Osteocyte (in vitro differentiated cells): ENCODE results near the gene CCR7. TPM values are rescaled to one million over a fixed set of nuclear protein-coding genes. Genes with fewer than 3 reads are reported as not detected.

Source experiments
- DNase-seq: peaks from one replicate; pipeline ENCODE4 v3.0.0; 2021; ENCODE audit warnings: mixed read lengths; ENCODE audit not compliant: unreplicated experiment; ENCODE audit errors: extremely low spot score
- H3K27ac Mint-ChIP-seq: one replicate; pipeline ENCODE4 v1.8.0; 2021; ENCODE audit warnings: mild to moderate bottlenecking, mixed read lengths; ENCODE audit not compliant: unreplicated experiment
- H3K27me3 Mint-ChIP-seq: one replicate; pipeline ENCODE4 v1.8.0; 2021; ENCODE audit warnings: mixed read lengths; ENCODE audit not compliant: unreplicated experiment
- H3K36me3 Mint-ChIP-seq: one replicate; pipeline ENCODE4 v1.8.0; 2021; ENCODE audit warnings: mixed read lengths; ENCODE audit not compliant: unreplicated experiment
- H3K4me1 Mint-ChIP-seq: one replicate; pipeline ENCODE4 v1.8.0; 2021; ENCODE audit warnings: mixed read lengths; ENCODE audit not compliant: unreplicated experiment
- H3K4me3 Mint-ChIP-seq: one replicate; pipeline ENCODE4 v1.8.0; 2021; ENCODE audit warnings: mild to moderate bottlenecking, moderate library complexity, mixed read lengths; ENCODE audit not compliant: unreplicated experiment
- H3K9me3 Mint-ChIP-seq: one replicate; pipeline ENCODE4 v1.8.0; 2021; ENCODE audit warnings: mixed read lengths; ENCODE audit not compliant: unreplicated experiment
- CTCF ChIP-seq: fragments of 200-600 bp; sonication (generic); IDR thresholded peaks from 2 replicates; pipeline ENCODE4 v1.5.0; 2021; ENCODE audit warnings: antibody characterized with exemption, mild to moderate bottlenecking, moderate library complexity
- total RNA-seq: library from RNA; stranded (reverse); gene quantifications from 2 replicates; pipeline ENCODE4 v1.2.1, GENCODE V29; 2021

The CCR7 gene
- total RNA-seq, 1 donor from 2014 or later = not detected

GRCh38 chr17:40531051-40531991 lies 34.0 kb downstream of the CCR7 start:
- Mint-ChIP-seq H3K9me3 (no peaks in the 10 kb centered on the region), H3K27me3 (no peaks in the 10 kb centered on the region), H3K27ac (peak overlapping the region; percentile 75), H3K4me3 (no peak overlapping the region), H3K4me1 (peaks cover 62% of the 10 kb centered on the region), H3K36me3 (no peaks in the 10 kb centered on the region)
- no peak for DNase-seq
- TF ChIP-seq CTCF = no peak

DNA sequence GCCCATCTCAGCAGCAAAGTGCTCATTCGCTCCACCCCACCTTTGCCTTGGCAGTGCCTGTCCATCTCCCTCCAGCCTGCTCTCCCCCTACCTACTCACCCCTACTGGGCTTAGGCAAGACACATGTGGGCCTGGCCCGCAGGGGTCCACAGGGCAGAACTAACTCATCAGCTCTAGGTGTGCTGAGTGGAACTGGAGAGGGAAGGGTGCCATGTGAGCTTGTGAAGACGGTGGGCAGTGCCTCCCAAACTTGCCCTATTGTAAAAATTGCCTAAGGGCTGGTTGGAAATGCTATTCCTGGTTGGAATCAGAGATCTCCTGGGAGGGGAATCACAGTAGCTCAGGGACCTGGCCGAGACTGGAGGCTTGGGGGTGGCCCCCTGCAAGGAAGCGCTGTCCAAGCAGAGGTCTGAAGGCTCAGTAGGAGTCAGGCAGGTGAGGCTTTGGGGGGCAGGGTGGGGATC lies 34.7 kb downstream of the CCR7 start:
- H3K4me1 Mint-ChIP-seq = peaks cover 54% of the 10 kb centered on the region
- peak overlapping the region; percentile 75 for H3K27ac Mint-ChIP-seq
- no peak overlapping the region for H3K4me3 Mint-ChIP-seq
- no peaks in the 10 kb centered on the region for H3K36me3 Mint-ChIP-seq
- no peaks in the 10 kb centered on the region for H3K27me3 Mint-ChIP-seq
- H3K9me3 Mint-ChIP-seq = peaks cover 4% of the 10 kb centered on the region
- DNase-seq = no peak
- TF ChIP-seq CTCF = no peak

DNA sequence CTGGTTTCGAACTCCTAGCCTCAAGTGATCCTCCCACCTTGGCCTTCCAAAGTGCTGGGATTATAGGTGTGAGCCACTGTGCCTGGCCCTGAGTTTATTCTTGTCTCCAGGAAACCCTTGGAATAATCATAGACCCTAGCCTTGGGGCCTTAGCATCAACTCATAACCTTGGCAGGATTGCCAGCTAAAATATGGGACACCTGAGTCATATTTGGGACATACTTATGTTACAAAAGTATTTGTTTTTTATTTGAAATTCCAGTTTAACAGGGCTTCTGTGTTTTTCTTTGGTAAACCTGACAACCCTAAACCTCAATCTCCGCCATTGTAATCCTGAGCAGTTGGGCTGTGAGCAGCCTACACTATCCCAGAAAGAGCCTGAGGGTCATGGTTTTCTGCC lies 35.3 kb downstream of the CCR7 start:
- peak overlapping the region; percentile 75 for H3K27ac Mint-ChIP-seq
- no peak for TF ChIP-seq CTCF
- H3K27me3 Mint-ChIP-seq = no peaks in the 10 kb centered on the region
- peaks cover 3% of the 10 kb centered on the region for H3K36me3 Mint-ChIP-seq
- peaks cover 49% of the 10 kb centered on the region for H3K4me1 Mint-ChIP-seq
- H3K9me3 Mint-ChIP-seq = peaks cover 9% of the 10 kb centered on the region
- DNase-seq = no peak
- no peak overlapping the region for H3K4me3 Mint-ChIP-seq

DNA sequence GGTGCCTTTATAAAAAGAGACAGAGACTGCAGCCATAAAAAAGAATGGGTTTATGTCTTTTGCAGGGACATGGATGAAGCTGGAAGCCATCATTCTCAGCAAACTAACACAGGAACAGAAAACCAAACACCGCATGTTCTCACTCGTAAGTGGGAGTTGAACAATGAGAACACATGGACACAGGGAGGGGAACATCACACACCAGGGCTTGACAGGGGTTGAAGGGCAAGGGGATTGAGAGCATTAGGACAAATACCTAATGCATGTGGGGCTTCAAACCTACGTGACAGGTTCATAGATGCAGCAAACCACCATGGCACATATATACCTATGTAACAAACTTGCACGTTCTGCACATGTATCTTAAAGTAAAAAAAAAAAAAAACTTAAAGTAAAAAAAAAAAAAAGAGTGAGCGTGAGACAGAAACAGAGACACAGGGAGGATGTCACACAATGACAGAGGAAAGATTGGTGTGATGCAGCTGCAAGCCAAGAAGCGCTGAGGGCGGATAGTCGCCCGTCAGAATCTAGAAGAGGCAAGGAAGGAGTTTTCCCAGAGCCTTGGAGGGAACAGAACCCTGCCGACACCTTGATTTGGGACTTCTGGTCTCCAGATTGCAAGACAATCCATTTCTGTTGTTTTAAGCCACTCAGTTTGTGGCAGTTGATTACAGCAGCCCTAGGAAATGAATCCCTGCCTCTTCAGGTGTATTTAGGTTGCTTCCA lies 36.4 kb downstream of the CCR7 start:
- DNase-seq = no peak
- Mint-ChIP-seq H3K27me3 (no peaks in the 10 kb centered on the region), H3K27ac (no peak overlapping the region), H3K4me3 (no peak overlapping the region), H3K9me3 (peaks cover 14% of the 10 kb centered on the region), H3K4me1 (peaks cover 44% of the 10 kb centered on the region), H3K36me3 (peaks cover 6% of the 10 kb centered on the region)
- no peak for TF ChIP-seq CTCF

GRCh38 chr17:40526668-40527067 lies 38.6 kb downstream of the CCR7 start:
- Mint-ChIP-seq H3K9me3 (peaks cover 14% of the 10 kb centered on the region), H3K4me1 (peaks cover 24% of the 10 kb centered on the region), H3K27ac (no peak overlapping the region), H3K4me3 (no peak overlapping the region), H3K27me3 (no peaks in the 10 kb centered on the region), H3K36me3 (peaks cover 6% of the 10 kb centered on the region)
- no peak for DNase-seq
- TF ChIP-seq CTCF = no peak
